OCI-LY1 (cell line): ENCODE results near the gene STK11.
A peak's percentile ranks its signal among the peaks of the same experiment; 100 is the strongest.

Experiments
- H2AFZ ChIP-seq: fragments of 200-600 bp; sonication (generic), shearing (Covaris generic); 2 replicates; pipeline ENCODE4 v1.6.0; 2014; ENCODE audit warnings: antibody characterized with exemption, mild to moderate bottlenecking, low read length
- H3F3A ChIP-seq: fragments of 200-600 bp; sonication (generic), shearing (Covaris generic); 2 replicates; pipeline ENCODE4 v1.6.0; 2014; ENCODE audit warnings: mild to moderate bottlenecking, antibody characterized with exemption, low read length, moderate library complexity; ENCODE audit not compliant: insufficient read depth
- H3K27ac ChIP-seq: fragments of 200-600 bp; sonication (generic); 2 replicates; pipeline ENCODE4 v1.5.1; 2014; ENCODE audit warnings: low read length, mixed run types, mild to moderate bottlenecking, low read depth; ENCODE audit not compliant: poor library complexity, severe bottlenecking
- H3K27me3 ChIP-seq: fragments of 200-600 bp; sonication (generic); 2 replicates; pipeline ENCODE4 v1.6.0; 2014; ENCODE audit warnings: antibody characterized with exemption, mild to moderate bottlenecking, low read length, moderate library complexity; ENCODE audit not compliant: insufficient read depth
- H3K36me3 ChIP-seq: fragments of 200-600 bp; sonication (generic); 2 replicates; pipeline ENCODE4 v1.6.1; 2014; ENCODE audit warnings: mild to moderate bottlenecking, antibody characterized with exemption, low read length, moderate library complexity, mixed read lengths; ENCODE audit not compliant: insufficient read depth
- H3K4me1 ChIP-seq: fragments of 200-600 bp; sonication (generic); 2 replicates; pipeline ENCODE4 v1.5.1; 2014; ENCODE audit warnings: mild to moderate bottlenecking, low read length, moderate library complexity; ENCODE audit not compliant: insufficient read depth, severe bottlenecking
- H3K4me2 ChIP-seq: fragments of 200-600 bp; sonication (generic), shearing (Covaris generic); 2 replicates; pipeline ENCODE4 v1.6.1; 2014; ENCODE audit warnings: low read length
- H3K4me3 ChIP-seq: fragments of 200-600 bp; sonication (generic); 2 replicates; pipeline ENCODE4 v1.5.1; 2014; ENCODE audit warnings: low read length, low read depth, mild to moderate bottlenecking, mixed read lengths; ENCODE audit not compliant: poor library complexity, severe bottlenecking
- H3K79me2 ChIP-seq: fragments of 200-600 bp; shearing (Covaris generic); 2 replicates; pipeline ENCODE4 v1.6.1; 2016; ENCODE audit warnings: mixed run types, low read length, mixed read lengths; ENCODE audit not compliant: insufficient read depth
- H3K9ac ChIP-seq: fragments of 200-600 bp; sonication (generic), shearing (Covaris generic); 2 replicates; pipeline ENCODE4 v1.6.1; 2014; ENCODE audit warnings: mild to moderate bottlenecking, low read length, mixed read lengths
- H3K9me2 ChIP-seq: fragments of 200-600 bp; sonication (generic), shearing (Covaris generic); 2 replicates; pipeline ENCODE4 v1.6.1; 2014; ENCODE audit warnings: low read depth, mild to moderate bottlenecking, low read length, mixed read lengths
- H3K9me3 ChIP-seq: fragments of 200-600 bp; shearing (Covaris generic); 2 replicates; pipeline ENCODE4 v1.6.1; 2014; ENCODE audit warnings: low read length, mixed read lengths
- H4K20me1 ChIP-seq: fragments of 200-600 bp; sonication (generic), shearing (Covaris generic); 2 replicates; pipeline ENCODE4 v1.6.0; 2016; ENCODE audit warnings: mild to moderate bottlenecking, low read length; ENCODE audit not compliant: insufficient read depth
- CTCF ChIP-seq: fragments of 200-600 bp; sonication (generic), shearing (Covaris generic); IDR thresholded peaks from 2 replicates; pipeline ENCODE4 v1.5.1; 2017; ENCODE audit warnings: mild to moderate bottlenecking, antibody characterized with exemption, low read length, moderate library complexity, mixed read lengths
- EZH2 ChIP-seq: fragments of 200-600 bp; sonication (generic), shearing (Covaris generic); IDR thresholded peaks from 2 replicates; pipeline ENCODE4 v1.8.0; 2017; ENCODE audit warnings: borderline replicate concordance, mixed run types, mild to moderate bottlenecking, antibody characterized with exemption, low read length, moderate library complexity, mixed read lengths

STK11 gene

DNA sequence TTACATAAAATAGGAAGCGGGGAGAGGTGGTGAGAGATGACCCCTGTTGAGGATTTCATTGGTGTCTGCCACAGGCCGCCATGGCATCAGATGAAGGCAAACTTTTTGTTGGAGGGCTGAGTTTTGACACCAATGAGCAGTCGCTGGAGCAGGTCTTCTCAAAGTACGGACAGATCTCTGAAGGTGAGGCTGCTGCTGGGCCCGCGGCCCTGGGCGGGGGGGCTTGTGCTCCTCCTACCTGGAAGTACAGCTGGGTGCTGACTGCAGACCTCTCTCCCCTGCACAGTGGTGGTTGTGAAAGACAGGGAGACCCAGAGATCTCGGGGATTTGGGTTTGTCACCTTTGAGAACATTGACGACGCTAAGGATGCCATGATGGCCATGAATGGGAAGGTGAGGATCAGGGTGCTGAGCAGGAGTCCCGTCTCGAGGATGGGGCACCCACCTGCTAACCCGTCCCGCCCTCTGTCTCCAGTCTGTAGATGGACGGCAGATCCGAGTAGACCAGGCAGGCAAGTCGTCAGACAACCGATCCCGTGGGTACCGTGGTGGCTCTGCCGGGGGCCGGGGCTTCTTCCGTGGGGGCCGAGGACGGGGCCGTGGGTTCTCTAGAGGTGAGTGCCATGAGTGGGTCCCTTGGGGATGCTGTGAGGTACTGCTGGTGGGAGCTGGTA lies 65.4 kb downstream of the STK11 start:
- peak overlapping the region; percentile 91 for H3K9ac ChIP-seq
- no peaks in the 10 kb centered on the region for H3K9me3 ChIP-seq
- H3K9me2 ChIP-seq, result no peaks in the 10 kb centered on the region
- peaks cover 16% of the 10 kb centered on the region for H3K79me2 ChIP-seq
- peak overlapping the region; percentile 76 for H3K27ac ChIP-seq
- H4K20me1 ChIP-seq, result no peaks in the 10 kb centered on the region
- no peak for TF ChIP-seq CTCF
- no peak for TF ChIP-seq EZH2
- H3K4me2 ChIP-seq, result peak overlapping the region; percentile 99
- H3K4me1 ChIP-seq, result peaks cover 76% of the 10 kb centered on the region
- H3K36me3 ChIP-seq, result peaks cover 56% of the 10 kb centered on the region
- H3K4me3 ChIP-seq, result peak overlapping the region; percentile 93
- peaks cover 16% of the 10 kb centered on the region for H3F3A ChIP-seq
- no peak overlapping the region for H2AFZ ChIP-seq
- H3K27me3 ChIP-seq, result no peaks in the 10 kb centered on the region

GRCh38 chr19:1271528-1272422 lies 66.2 kb downstream of the STK11 start:
- Histone ChIP-seq H3K9me3 (no peaks in the 10 kb centered on the region), H2AFZ (no peak overlapping the region), H3K27me3 (no peaks in the 10 kb centered on the region), H3K36me3 (peaks cover 58% of the 10 kb centered on the region), H3K27ac (peak overlapping the region; percentile 76), H3K9me2 (no peaks in the 10 kb centered on the region), H3F3A (peaks cover 16% of the 10 kb centered on the region), H3K9ac (peak overlapping the region; percentile 91; the same call in 1 of the 2 replicates), H3K4me2 (peak overlapping the region; percentile 99), H3K79me2 (peaks cover 16% of the 10 kb centered on the region), H4K20me1 (no peaks in the 10 kb centered on the region), H3K4me1 (peaks cover 76% of the 10 kb centered on the region), H3K4me3 (peak overlapping the region; percentile 93)
- TF ChIP-seq EZH2 (no peak), CTCF (no peak)

- TF ChIP-seq CTCF, result no peak
- no peak for TF ChIP-seq EZH2
- Histone ChIP-seq H3K9me3 (no peaks in the 10 kb centered on the region), H3K9ac (no peak overlapping the region), H3K4me1 (peaks cover 73% of the 10 kb centered on the region), H3K36me3 (peaks cover 66% of the 10 kb centered on the region), H3K27ac (peak overlapping the region; percentile 22), H2AFZ (no peak overlapping the region), H3K4me3 (no peak overlapping the region), H3K79me2 (peaks cover 16% of the 10 kb centered on the region), H3K27me3 (no peaks in the 10 kb centered on the region), H4K20me1 (no peaks in the 10 kb centered on the region), H3K4me2 (peak overlapping the region; percentile 99; the same call in 1 of the 2 replicates), H3K9me2 (no peaks in the 10 kb centered on the region), H3F3A (peaks cover 16% of the 10 kb centered on the region)
Measured at GRCh38 chr19:1272423-1273262, 67.1 kb downstream of the STK11 start.
